ENCODE measurements around the gene ZFP36L2. TPM values are rescaled to one million over a fixed set of nuclear protein-coding genes. Genes with fewer than 3 reads are reported as not detected.
A peak's percentile ranks its signal among the peaks of the same experiment; 100 is the strongest.

The ZFP36L2 gene
- total and polyA plus RNA-seq, 7 experiments from 2014 or later = 231 to 747 (median 389) TPM

- POLR2A ChIA-PET = interaction anchor here (0.6 to 25.8 kb wide), 8 partner anchors 8 to 78 kb away, joined by 3 to 1899 read pairs (median 11); partner anchors contain the start of gene ZFP36L2
Observed at GRCh38 chr2:43210125-43210466, 16.3 kb downstream of the ZFP36L2 start.

GRCh38 chr2:43209204-43209717 is 17.1 kb downstream of the ZFP36L2 start:
- Mint-ChIP-seq H3K4me1 (peaks cover 29 to 66% (median 51%) of the 10 kb centered on the region in 7 donors), H3K9me3 (no peaks in the 10 kb centered on the region), H3K4me3 (no peak overlapping the region), H3K36me3 (peaks cover 0 to 8% (median 4%) of the 10 kb centered on the region in 5 donors), H3K27me3 (no peaks in the 10 kb centered on the region), H3K27ac (peak overlapping the region in 6 of 9 donors; percentile 38 to 89 (median 79))
- H3K36me3 ChIP-seq (ENCODE audit: control insufficient read depth in 2 of 3, insufficient read depth in 3 of 3, low read length in 3 of 3) = no peaks in the 10 kb centered on the region
- ATAC-seq = no peak
- peaks cover 0 to 27% of the 10 kb centered on the region in 2 donors for H3K4me1 ChIP-seq (ENCODE audit: control insufficient read depth in 2 of 2, insufficient read depth in 2 of 2, low read length in 2 of 2)
- CTCF ChIA-PET = interaction anchor here (0.6 to 1.1 kb wide), 2 partner anchors 9 to 600 kb away, joined by 3 read pairs; no protein-coding TSS in a partner anchor
- POLR2A ChIA-PET = interaction anchor here (0.6 to 25.8 kb wide), 7 partner anchors 9 to 78 kb away, joined by 3 to 1899 read pairs (median 15); partner anchors contain the start of gene ZFP36L2
- intact Hi-C loops (cut with micrococcal nuclease) = no loop called here
- no peak overlapping the region for H3K27ac ChIP-seq (ENCODE audit: low read depth, low read length)
- no peaks in the 10 kb centered on the region for H3K9me3 ChIP-seq (ENCODE audit: control insufficient read depth in 2 of 3, low read length in 3 of 3)
- no peaks in the 10 kb centered on the region for H3K27me3 ChIP-seq (ENCODE audit: control insufficient read depth in 2 of 2, insufficient read depth in 2 of 2, low read length in 2 of 2)
- DNase-seq = no peak
- H3K4me3 ChIP-seq (ENCODE audit: low read length) = no peak overlapping the region

More at GRCh38 chr2:43210125-43210466, 16.3 kb downstream of the ZFP36L2 start:
- H3K9me3 Mint-ChIP-seq = no peaks in the 10 kb centered on the region
- intact Hi-C loops (cut with micrococcal nuclease) = loop anchor here in 1 of 2 donors (1.0 kb wide), 1 partner anchor 15 kb away; no protein-coding TSS in a partner anchor
- H3K36me3 Mint-ChIP-seq = peaks cover 0 to 8% (median 4%) of the 10 kb centered on the region in 5 donors
- Histone ChIP-seq H3K36me3 (ENCODE audit: control insufficient read depth in 2 of 3, insufficient read depth in 3 of 3, low read length in 3 of 3) (no peaks in the 10 kb centered on the region), H3K4me3 (ENCODE audit: low read length) (no peak overlapping the region), H3K4me1 (ENCODE audit: control insufficient read depth in 2 of 2, insufficient read depth in 2 of 2, low read length in 2 of 2) (peaks cover 0 to 27% of the 10 kb centered on the region in 2 donors), H3K27ac (ENCODE audit: low read depth, low read length) (no peak overlapping the region), H3K27me3 (ENCODE audit: control insufficient read depth in 2 of 2, insufficient read depth in 2 of 2, low read length in 2 of 2) (no peaks in the 10 kb centered on the region), H3K9me3 (ENCODE audit: control insufficient read depth in 2 of 3, low read length in 3 of 3) (no peaks in the 10 kb centered on the region)
- no peak for ATAC-seq
- peaks cover 29 to 64% (median 43%) of the 10 kb centered on the region in 7 donors for H3K4me1 Mint-ChIP-seq
- peak overlapping the region in 6 of 10 donors; percentile 3 to 62 (median 40) for H3K4me3 Mint-ChIP-seq
- DNase-seq = no peak
- CTCF ChIA-PET = interaction anchor here (1.1 kb wide), 1 partner anchor 8 kb away, joined by 3 read pairs; no protein-coding TSS in a partner anchor
- H3K27ac Mint-ChIP-seq = peak overlapping the region in 7 of 9 donors; percentile 69 to 94 (median 82)
- no peaks in the 10 kb centered on the region for H3K27me3 Mint-ChIP-seq

GRCh38 chr2:43207553-43208300 is 18.7 kb downstream of the ZFP36L2 start:
- CTCF ChIA-PET = no interaction called here
- Histone ChIP-seq H3K4me1 (ENCODE audit: control insufficient read depth in 2 of 2, insufficient read depth in 2 of 2, low read length in 2 of 2) (peaks cover 0 to 20% of the 10 kb centered on the region in 2 donors), H3K4me3 (ENCODE audit: low read length) (no peak overlapping the region), H3K9me3 (ENCODE audit: control insufficient read depth in 2 of 3, low read length in 3 of 3) (no peaks in the 10 kb centered on the region), H3K36me3 (ENCODE audit: control insufficient read depth in 2 of 3, insufficient read depth in 3 of 3, low read length in 3 of 3) (no peaks in the 10 kb centered on the region), H3K27ac (ENCODE audit: low read depth, low read length) (no peak overlapping the region), H3K27me3 (ENCODE audit: control insufficient read depth in 2 of 2, insufficient read depth in 2 of 2, low read length in 2 of 2) (no peaks in the 10 kb centered on the region)
- DNase-seq = no peak
- Mint-ChIP-seq H3K9me3 (no peaks in the 10 kb centered on the region), H3K4me1 (peaks cover 26 to 68% (median 55%) of the 10 kb centered on the region in 7 donors), H3K4me3 (peak overlapping the region in 1 of 10 donors; percentile 45), H3K27me3 (no peaks in the 10 kb centered on the region), H3K36me3 (peaks cover 0 to 5% (median 4%) of the 10 kb centered on the region in 5 donors), H3K27ac (peak overlapping the region in 1 of 9 donors; percentile 72)
- intact Hi-C loops (cut with micrococcal nuclease) = no loop called here
- ATAC-seq = no peak
- POLR2A ChIA-PET = interaction anchor here (1.2 to 25.8 kb wide), 4 partner anchors 10 to 43 kb away, joined by 3 to 1899 read pairs (median 103); partner anchors contain the start of gene ZFP36L2

GRCh38 chr2:43206602-43207001 is 19.8 kb downstream of the ZFP36L2 start:
- H3K9me3 Mint-ChIP-seq = peaks cover 0 to 1% (median 0%) of the 10 kb centered on the region in 11 donors
- H3K27ac Mint-ChIP-seq = peak overlapping the region in 3 of 9 donors; percentile 21 to 84 (median 67)
- POLR2A ChIA-PET = interaction anchor here (0.7 to 25.8 kb wide), 5 partner anchors 11 to 74 kb away, joined by 3 to 1899 read pairs (median 37); no protein-coding TSS in a partner anchor

GRCh38 chr2:43203373-43203772 is 23.0 kb downstream of the ZFP36L2 start:
- no peak for DNase-seq
- ChIA-PET CTCF (interaction anchor here (0.6 to 1.5 kb wide), 2 partner anchors 11 to 53 kb away, joined by 4 to 12 read pairs; no protein-coding TSS in a partner anchor), POLR2A (interaction anchor here (0.9 to 8.7 kb wide), 8 partner anchors 8 to 70 kb away, joined by 3 to 170 read pairs (median 5); partner anchors contain the start of gene ZFP36L2)
- peaks cover 0 to 12% of the 10 kb centered on the region in 2 donors for H3K4me1 ChIP-seq (ENCODE audit: control insufficient read depth in 2 of 2, insufficient read depth in 2 of 2, low read length in 2 of 2)
- ATAC-seq = no peak
- H3K27ac ChIP-seq (ENCODE audit: low read depth, low read length) = no peak overlapping the region
- H3K27ac Mint-ChIP-seq = peak overlapping the region in 3 of 9 donors; percentile 17 to 45 (median 24)
- no peaks in the 10 kb centered on the region for H3K9me3 ChIP-seq (ENCODE audit: control insufficient read depth in 2 of 3, low read length in 3 of 3)
- intact Hi-C loops (cut with micrococcal nuclease) = no loop called here
- H3K36me3 Mint-ChIP-seq = peaks cover 0 to 5% (median 0%) of the 10 kb centered on the region in 5 donors
- no peaks in the 10 kb centered on the region for H3K36me3 ChIP-seq (ENCODE audit: control insufficient read depth in 2 of 3, insufficient read depth in 3 of 3, low read length in 3 of 3)
- peaks cover 0 to 1% (median 0%) of the 10 kb centered on the region in 11 donors for H3K9me3 Mint-ChIP-seq
- H3K4me3 ChIP-seq (ENCODE audit: low read length) = no peak overlapping the region
- H3K27me3 Mint-ChIP-seq = no peaks in the 10 kb centered on the region
- no peak overlapping the region for H3K4me3 Mint-ChIP-seq
- H3K27me3 ChIP-seq (ENCODE audit: control insufficient read depth in 2 of 2, insufficient read depth in 2 of 2, low read length in 2 of 2) = no peaks in the 10 kb centered on the region
- peaks cover 12 to 62% (median 55%) of the 10 kb centered on the region in 7 donors for H3K4me1 Mint-ChIP-seq

More at GRCh38 chr2:43206602-43207001, 19.8 kb downstream of the ZFP36L2 start:
- DNase-seq = no peak
- H3K9me3 ChIP-seq (ENCODE audit: control insufficient read depth in 2 of 3, low read length in 3 of 3) = no peaks in the 10 kb centered on the region
- no peaks in the 10 kb centered on the region for H3K36me3 ChIP-seq (ENCODE audit: control insufficient read depth in 2 of 3, insufficient read depth in 3 of 3, low read length in 3 of 3)
- H3K4me1 ChIP-seq (ENCODE audit: control insufficient read depth in 2 of 2, insufficient read depth in 2 of 2, low read length in 2 of 2) = peaks cover 0 to 19% of the 10 kb centered on the region in 2 donors
- intact Hi-C loops (cut with micrococcal nuclease) = no loop called here
- H3K4me1 Mint-ChIP-seq = peaks cover 24 to 69% (median 59%) of the 10 kb centered on the region in 7 donors
- no peak overlapping the region for H3K4me3 ChIP-seq (ENCODE audit: low read length)
- no peaks in the 10 kb centered on the region for H3K27me3 ChIP-seq (ENCODE audit: control insufficient read depth in 2 of 2, insufficient read depth in 2 of 2, low read length in 2 of 2)
- ATAC-seq = no peak
- CTCF ChIA-PET = interaction anchor here (1.1 to 1.4 kb wide), 2 partner anchors 12 to 32 kb away, joined by 3 read pairs; no protein-coding TSS in a partner anchor
- H3K27me3 Mint-ChIP-seq = no peaks in the 10 kb centered on the region
- peaks cover 0 to 5% (median 0%) of the 10 kb centered on the region in 5 donors for H3K36me3 Mint-ChIP-seq
- H3K4me3 Mint-ChIP-seq = no peak overlapping the region
- no peak overlapping the region for H3K27ac ChIP-seq (ENCODE audit: low read depth, low read length)

GRCh38 chr2:43202289-43202688 is 24.1 kb downstream of the ZFP36L2 start:
- H3K4me1 Mint-ChIP-seq = peaks cover 14 to 60% (median 51%) of the 10 kb centered on the region in 7 donors
- ATAC-seq (no peak), DNase-seq (no peak)
- H3K27me3 Mint-ChIP-seq = no peaks in the 10 kb centered on the region
- H3K36me3 ChIP-seq (ENCODE audit: control insufficient read depth in 2 of 3, insufficient read depth in 3 of 3, low read length in 3 of 3) = no peaks in the 10 kb centered on the region
- intact Hi-C loops (cut with micrococcal nuclease) = no loop called here
- H3K4me3 ChIP-seq (ENCODE audit: low read length) = no peak overlapping the region
- peak overlapping the region in 5 of 10 donors; percentile 0 to 30 (median 13) for H3K4me3 Mint-ChIP-seq
- H3K9me3 Mint-ChIP-seq = peaks cover 0 to 1% (median 0%) of the 10 kb centered on the region in 11 donors
- peaks cover 0 to 8% (median 0%) of the 10 kb centered on the region in 5 donors for H3K36me3 Mint-ChIP-seq
- H3K27ac Mint-ChIP-seq = peak overlapping the region in 6 of 9 donors; percentile 1 to 23 (median 4)
- ChIA-PET POLR2A (interaction anchor here (1.2 to 8.7 kb wide), 6 partner anchors 16 to 68 kb away, joined by 4 to 170 read pairs (median 5); partner anchors contain the start of gene ZFP36L2), CTCF (interaction anchor here (0.6 to 1.5 kb wide), 2 partner anchors 12 to 67 kb away, joined by 3 to 12 read pairs; no protein-coding TSS in a partner anchor)
- H3K9me3 ChIP-seq (ENCODE audit: control insufficient read depth in 2 of 3, low read length in 3 of 3) = no peaks in the 10 kb centered on the region
- H3K27ac ChIP-seq (ENCODE audit: low read depth, low read length) = no peak overlapping the region
- H3K4me1 ChIP-seq (ENCODE audit: control insufficient read depth in 2 of 2, insufficient read depth in 2 of 2, low read length in 2 of 2) = peaks cover 4 to 16% of the 10 kb centered on the region in 2 donors
- no peaks in the 10 kb centered on the region for H3K27me3 ChIP-seq (ENCODE audit: control insufficient read depth in 2 of 2, insufficient read depth in 2 of 2, low read length in 2 of 2)
